IMR-90 (cell line): ENCODE results near the gene IDI2. TPM values are rescaled to one million over a fixed set of nuclear protein-coding genes. Genes with fewer than 3 reads are reported as not detected.

Experiments
- ATAC-seq: fragments of 200-7000 bp; cut with Tn5 transposase; 2 replicates; pipeline ENCODE4 v1.9.1; 2020; ENCODE audit warnings: low read depth, mild to moderate bottlenecking, moderate library complexity
- BruUV-seq: library from RNA; stranded (reverse); fragments of 400-500 nt; replicated peaks from 2 replicates; lab custom pipeline; 2021; lab: Mats Ljungman, UMichigan
- CTCF ChIA-PET: fragments of 300-600 bp; formaldehyde crosslinking; extraction: SDS; loops from one replicate; lab custom pipeline; 2021; ENCODE audit warnings: antibody characterized with exemption; lab: Yijun Ruan, JAX
- POLR2A ChIA-PET: fragments of 300-600 bp; sonication (Branson Sonifier 250); formaldehyde crosslinking; loops from one replicate; lab custom pipeline; 2022; ENCODE audit warnings: antibody characterized with exemption; ENCODE audit not compliant: unreplicated experiment; lab: Charles Lee
- DNase-seq: peaks from one replicate; pipeline ENCODE4 v3.0.0; 2013
- H2AFZ ChIP-seq: replicated peaks from 2 replicates; pipeline ENCODE3; 2013; ENCODE audit warnings: low read length, mild to moderate bottlenecking; ENCODE audit not compliant: poor library complexity
- H2AK5ac ChIP-seq: 2 replicates; pipeline ENCODE4 v1.6.1; 2013; ENCODE audit warnings: low read depth, low read length, inconsistent platforms
- H2AK9ac ChIP-seq: replicated peaks from 2 replicates; pipeline ENCODE3; 2013; ENCODE audit warnings: mild to moderate bottlenecking, low read depth, low read length, moderate library complexity; ENCODE audit not compliant: poor library complexity
- H2BK120ac ChIP-seq: 2 replicates; pipeline ENCODE4 v1.6.1; 2013; ENCODE audit warnings: low read depth, low read length, inconsistent platforms
- H2BK15ac ChIP-seq: 3 replicates; pipeline ENCODE4 v1.6.1; 2013; ENCODE audit warnings: low read depth, low read length, inconsistent platforms
- H2BK20ac ChIP-seq: 2 replicates; pipeline ENCODE4 v1.6.1; 2013; ENCODE audit warnings: low read depth, mild to moderate bottlenecking, inconsistent platforms, low read length, moderate library complexity
- H2BK5ac ChIP-seq: 2 replicates; pipeline ENCODE4 v1.6.1; 2013; ENCODE audit warnings: mild to moderate bottlenecking, low read depth, low read length, inconsistent platforms; ENCODE audit not compliant: poor library complexity, severe bottlenecking
- H3K14ac ChIP-seq: replicated peaks from 2 replicates; pipeline ENCODE4 v1.6.1; 2013; ENCODE audit warnings: low read depth, low read length, inconsistent platforms
- H3K18ac ChIP-seq: 2 replicates; pipeline ENCODE4 v1.6.1; 2013; ENCODE audit warnings: low read depth, low read length, control low read depth
- H3K23ac ChIP-seq: 2 replicates; pipeline ENCODE4 v1.6.1; 2013; ENCODE audit warnings: low read depth, low read length, inconsistent platforms
- H3K27ac ChIP-seq: 2 replicates; pipeline ENCODE4 v1.5.1; 2013; ENCODE audit warnings: mild to moderate bottlenecking, control low read depth, low read length; ENCODE audit not compliant: insufficient read depth
- H3K27me3 ChIP-seq: 2 replicates; pipeline ENCODE4 v1.6.1; 2013; ENCODE audit warnings: low read length; ENCODE audit not compliant: control insufficient read depth, insufficient read depth
- H3K36me3 ChIP-seq: 2 replicates; pipeline ENCODE4 v1.6.1; 2013; ENCODE audit warnings: low read length, mixed read lengths; ENCODE audit not compliant: control insufficient read depth, insufficient read depth
- H3K4ac ChIP-seq: 2 replicates; pipeline ENCODE4 v1.6.1; 2013; ENCODE audit warnings: low read depth, low read length, inconsistent platforms
- H3K4me1 ChIP-seq: 2 replicates; pipeline ENCODE4 v1.6.1; 2013; ENCODE audit warnings: low read length, mixed read lengths; ENCODE audit not compliant: control insufficient read depth, insufficient read depth
- H3K4me2 ChIP-seq: 2 replicates; pipeline ENCODE4 v1.6.1; 2013; ENCODE audit warnings: low read depth, mild to moderate bottlenecking, control low read depth, low read length, moderate library complexity
- H3K4me3 ChIP-seq: 2 replicates; pipeline ENCODE4 v1.5.1; 2013; ENCODE audit warnings: low read depth, mild to moderate bottlenecking, control low read depth, low read length, moderate library complexity; ENCODE audit not compliant: insufficient read depth
- H3K56ac ChIP-seq: 2 replicates; pipeline ENCODE4 v1.6.1; 2013; ENCODE audit warnings: low read length, inconsistent platforms; ENCODE audit not compliant: insufficient read depth; ENCODE audit errors: extremely low read depth
- H3K79me1 ChIP-seq, 2 experiments: 2 replicates each; pipeline ENCODE4 v1.6.1; 2013; ENCODE audit warnings: low read length in 2 of 2, inconsistent platforms in 1 of 2, low read depth in 1 of 2
- H3K9ac ChIP-seq: 2 replicates; pipeline ENCODE4 v1.6.1; 2013; ENCODE audit warnings: low read depth, low read length, control low read depth
- H3K9me1 ChIP-seq: 2 replicates; pipeline ENCODE4 v1.6.1; 2013; ENCODE audit warnings: low read length, inconsistent platforms; ENCODE audit not compliant: insufficient read depth
- H3K9me3 ChIP-seq: 2 replicates; pipeline ENCODE4 v1.6.1; 2013; ENCODE audit warnings: low read length; ENCODE audit not compliant: control insufficient read depth, insufficient read depth
- H4K20me1 ChIP-seq: 2 replicates; pipeline ENCODE4 v1.6.1; 2013; ENCODE audit warnings: low read length, inconsistent platforms; ENCODE audit not compliant: insufficient read depth
- H4K5ac ChIP-seq: 2 replicates; pipeline ENCODE4 v1.6.1; 2013; ENCODE audit warnings: mild to moderate bottlenecking, low read depth, low read length, control low read depth
- H4K8ac ChIP-seq, 2 experiments: 2 replicates each; pipeline ENCODE4 v1.6.1; 2013; ENCODE audit warnings: low read depth in 2 of 2, low read length in 2 of 2, control low read depth in 1 of 2, inconsistent platforms in 1 of 2
- H4K91ac ChIP-seq: 2 replicates; pipeline ENCODE4 v1.6.1; 2013; ENCODE audit warnings: low read depth, low read length, inconsistent platforms; ENCODE audit not compliant: insufficient read depth
- BHLHE40 ChIP-seq: fragments of 150-350 bp; IDR thresholded peaks from 2 replicates; pipeline ENCODE4 v1.6.1; 2016; ENCODE audit warnings: mild to moderate bottlenecking, low read depth, low read length
- FOS ChIP-seq: fragments of 150-350 bp; IDR thresholded peaks from 2 replicates; pipeline ENCODE4 v1.6.1; 2016; ENCODE audit warnings: low read depth, low read length
- MAFK ChIP-seq: IDR thresholded peaks from 2 replicates; pipeline ENCODE4 v1.6.1; 2012; ENCODE audit warnings: low read depth, low read length, improper control_type of control experiment
- MXI1 ChIP-seq: IDR thresholded peaks from 2 replicates; pipeline ENCODE4 v1.6.1; 2012; ENCODE audit warnings: low read depth, mild to moderate bottlenecking, low read length, moderate library complexity, borderline replicate concordance
- RAD21 ChIP-seq: IDR thresholded peaks from 2 replicates; pipeline ENCODE4 v1.6.1; 2012; ENCODE audit warnings: low read length, improper control_type of control experiment
- RFX5 ChIP-seq: IDR thresholded peaks from 2 replicates; pipeline ENCODE4 v1.8.0; 2012; ENCODE audit warnings: low read depth, mild to moderate bottlenecking, low read length, moderate library complexity
- SMC3 ChIP-seq: fragments of 150-350 bp; IDR thresholded peaks from 2 replicates; pipeline ENCODE4 v1.6.1; 2016; ENCODE audit warnings: low read depth, mild to moderate bottlenecking, antibody characterized with exemption, low read length, moderate library complexity
- WGBS, 2 experiments: methylation state at CpG; one replicate each; pipeline versions ENCODE4 v1.1.5 to v1.1.7; 2013; ENCODE audit warnings: missing lambda C conversion rate in 2 of 2; ENCODE audit not compliant: insufficient read length in 1 of 2; ENCODE audit errors: extremely low coverage in 2 of 2; 5-methylcytosine and 5-hydroxymethylcytosine counted together
- dilution Hi-C: fragments of 300-500 bp; cut with HindIII; formaldehyde crosslinking; loops from one replicate; pipeline ENCODE4 v1.14.3; 2018; ENCODE audit warnings: low sequenced_read_pairs; ENCODE audit not compliant: unreplicated experiment
- in situ Hi-C: fragments of 300-500 bp; cut with MboI; formaldehyde crosslinking; loops from 3 replicates; pipeline ENCODE4 v1.14.3; 2019; ENCODE audit warnings: low sequenced_read_pairs, inconsistent platforms, mixed read lengths
- intact Hi-C: fragments of 100-400 bp; cut with micrococcal nuclease; formaldehyde crosslinking; loops from 2 replicates; pipeline ENCODE4 v1.10.0; 2022
- polyA plus RNA-seq, 3 experiments: library from polyadenylated mRNA; depleted of rRNA; stranded (reverse); fragments of >200 nt; gene quantifications; 2 replicates each; pipeline ENCODE4 v1.2.3, GENCODE V29; 2012; ENCODE audit warnings: low replicate concordance in 1 of 3
- total RNA-seq: library from RNA; depleted of rRNA; stranded (reverse); fragments of >200 nt; gene quantifications from 2 replicates; pipeline ENCODE4 v1.2.3, GENCODE V29; 2012

The IDI2 gene
- total and polyA plus RNA-seq, 2 of the 4 experiments (the other 2 are of a cell fraction) = not detected

DNA sequence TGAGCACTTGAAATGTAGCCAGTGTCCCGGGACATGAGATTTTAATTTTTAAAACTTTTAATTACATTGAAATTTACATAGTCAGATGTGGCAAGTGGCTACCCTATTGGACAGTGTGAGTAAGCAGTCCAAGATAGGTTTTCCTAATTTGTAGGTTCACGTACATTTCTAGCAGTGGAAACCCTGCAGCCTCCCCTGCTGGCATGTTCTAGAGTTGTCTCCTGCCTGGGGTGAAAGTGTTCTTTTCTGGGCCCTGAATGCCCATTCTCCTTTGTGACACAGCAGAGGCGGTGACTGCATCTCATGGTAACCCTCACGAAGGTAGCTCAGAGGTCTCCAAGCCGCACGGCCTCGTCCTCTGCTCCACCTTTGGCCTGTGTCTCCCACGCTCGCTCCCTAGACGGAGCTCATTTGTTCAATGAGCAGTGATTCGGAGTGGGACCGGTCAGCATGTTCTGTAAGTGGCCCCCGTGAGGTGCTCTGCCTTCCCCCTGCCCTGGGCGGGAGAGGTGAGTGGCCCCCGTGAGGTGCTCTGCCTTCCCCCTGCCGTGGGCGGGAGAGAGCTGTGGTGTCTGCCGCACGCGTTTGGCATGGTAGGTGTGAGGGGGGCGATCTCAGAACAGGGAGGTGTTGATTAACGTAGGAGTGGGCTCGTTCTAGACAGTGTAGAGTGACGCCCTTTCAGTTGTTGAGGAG, 48.5 kb upstream of the IDI2 start:
- peaks cover 10 to 47% of the 10 kb centered on the region in 2 experiments for H3K79me1 ChIP-seq
- H2AFZ ChIP-seq = no peak overlapping the region
- H3K18ac ChIP-seq = no peak overlapping the region
- no peak overlapping the region for H3K14ac ChIP-seq
- H4K8ac ChIP-seq = no peak overlapping the region
- H3K56ac ChIP-seq = no peak overlapping the region
- BruUV-seq = no TSS peak
- intact Hi-C loops (no loop called here), dilution Hi-C loops (no loop called here), in situ Hi-C loops (no loop called here)
- H3K9ac ChIP-seq = no peak overlapping the region
- no peak overlapping the region for H4K5ac ChIP-seq
- no peaks in the 10 kb centered on the region for H3K4me1 ChIP-seq
- H2AK9ac ChIP-seq = no peak overlapping the region
- H4K91ac ChIP-seq = no peak overlapping the region
- DNase-seq (no peak), ATAC-seq (no peak)
- no peak overlapping the region for H2BK20ac ChIP-seq
- H3K9me3 ChIP-seq = no peaks in the 10 kb centered on the region
- no peak overlapping the region for H2BK120ac ChIP-seq
- no peaks in the 10 kb centered on the region for H3K27me3 ChIP-seq
- peaks cover 10% of the 10 kb centered on the region for H4K20me1 ChIP-seq
- peaks cover 9% of the 10 kb centered on the region; the same call in 1 of the 2 replicates for H3K9me1 ChIP-seq
- H3K36me3 ChIP-seq = peaks cover 25% of the 10 kb centered on the region
- H3K27ac ChIP-seq = no peak overlapping the region
- TF ChIP-seq SMC3 (no peak), RAD21 (no peak), FOS (no peak), RFX5 (no peak), MXI1 (no peak), BHLHE40 (no peak), MAFK (no peak)
- 98% methylated on average over 18 of the region's 24 CpGs; no CpG with 5 or more reads in 1 of the 2 experiments for WGBS, 2 experiments
- no peak overlapping the region for H3K4me3 ChIP-seq
- CTCF ChIA-PET = no interaction called here
- no peak overlapping the region for H3K23ac ChIP-seq
- H3K4ac ChIP-seq = no peak overlapping the region
- H2BK5ac ChIP-seq = no peak overlapping the region
- POLR2A ChIA-PET = no interaction called here
- H2BK15ac ChIP-seq = no peak overlapping the region
- no peak overlapping the region for H3K4me2 ChIP-seq
- no peak overlapping the region for H2AK5ac ChIP-seq
